IMR-90 (cell line): ENCODE results near the gene SLC47A2. TPM values are rescaled to one million over a fixed set of nuclear protein-coding genes. Genes with fewer than 3 reads are reported as not detected.

Source experiments
- ATAC-seq: fragments of 200-7000 bp; cut with Tn5 transposase; 2 replicates; pipeline ENCODE4 v1.9.1; 2020; ENCODE audit warnings: low read depth, mild to moderate bottlenecking, moderate library complexity
- BruUV-seq: library from RNA; stranded (reverse); fragments of 400-500 nt; replicated peaks from 2 replicates; lab custom pipeline; 2021; lab: Mats Ljungman, UMichigan
- CTCF ChIA-PET: fragments of 300-600 bp; formaldehyde crosslinking; extraction: SDS; loops from one replicate; lab custom pipeline; 2021; ENCODE audit warnings: antibody characterized with exemption; lab: Yijun Ruan, JAX
- POLR2A ChIA-PET: fragments of 300-600 bp; sonication (Branson Sonifier 250); formaldehyde crosslinking; loops from one replicate; lab custom pipeline; 2022; ENCODE audit warnings: antibody characterized with exemption; ENCODE audit not compliant: unreplicated experiment; lab: Charles Lee
- DNase-seq: peaks from one replicate; pipeline ENCODE4 v3.0.0; 2013
- H2AFZ ChIP-seq: replicated peaks from 2 replicates; pipeline ENCODE3; 2013; ENCODE audit warnings: low read length, mild to moderate bottlenecking; ENCODE audit not compliant: poor library complexity
- H2AK5ac ChIP-seq: 2 replicates; pipeline ENCODE4 v1.6.1; 2013; ENCODE audit warnings: low read depth, low read length, inconsistent platforms
- H2AK9ac ChIP-seq: replicated peaks from 2 replicates; pipeline ENCODE3; 2013; ENCODE audit warnings: mild to moderate bottlenecking, low read depth, low read length, moderate library complexity; ENCODE audit not compliant: poor library complexity
- H2BK120ac ChIP-seq: 2 replicates; pipeline ENCODE4 v1.6.1; 2013; ENCODE audit warnings: low read depth, low read length, inconsistent platforms
- H2BK15ac ChIP-seq: 3 replicates; pipeline ENCODE4 v1.6.1; 2013; ENCODE audit warnings: low read depth, low read length, inconsistent platforms
- H2BK20ac ChIP-seq: 2 replicates; pipeline ENCODE4 v1.6.1; 2013; ENCODE audit warnings: low read depth, mild to moderate bottlenecking, inconsistent platforms, low read length, moderate library complexity
- H2BK5ac ChIP-seq: 2 replicates; pipeline ENCODE4 v1.6.1; 2013; ENCODE audit warnings: mild to moderate bottlenecking, low read depth, low read length, inconsistent platforms; ENCODE audit not compliant: poor library complexity, severe bottlenecking
- H3K14ac ChIP-seq: replicated peaks from 2 replicates; pipeline ENCODE4 v1.6.1; 2013; ENCODE audit warnings: low read depth, low read length, inconsistent platforms
- H3K18ac ChIP-seq: 2 replicates; pipeline ENCODE4 v1.6.1; 2013; ENCODE audit warnings: low read depth, low read length, control low read depth
- H3K23ac ChIP-seq: 2 replicates; pipeline ENCODE4 v1.6.1; 2013; ENCODE audit warnings: low read depth, low read length, inconsistent platforms
- H3K27ac ChIP-seq: 2 replicates; pipeline ENCODE4 v1.5.1; 2013; ENCODE audit warnings: mild to moderate bottlenecking, control low read depth, low read length; ENCODE audit not compliant: insufficient read depth
- H3K27me3 ChIP-seq: 2 replicates; pipeline ENCODE4 v1.6.1; 2013; ENCODE audit warnings: low read length; ENCODE audit not compliant: control insufficient read depth, insufficient read depth
- H3K36me3 ChIP-seq: 2 replicates; pipeline ENCODE4 v1.6.1; 2013; ENCODE audit warnings: low read length, mixed read lengths; ENCODE audit not compliant: control insufficient read depth, insufficient read depth
- H3K4ac ChIP-seq: 2 replicates; pipeline ENCODE4 v1.6.1; 2013; ENCODE audit warnings: low read depth, low read length, inconsistent platforms
- H3K4me1 ChIP-seq: 2 replicates; pipeline ENCODE4 v1.6.1; 2013; ENCODE audit warnings: low read length, mixed read lengths; ENCODE audit not compliant: control insufficient read depth, insufficient read depth
- H3K4me2 ChIP-seq: 2 replicates; pipeline ENCODE4 v1.6.1; 2013; ENCODE audit warnings: low read depth, mild to moderate bottlenecking, control low read depth, low read length, moderate library complexity
- H3K4me3 ChIP-seq: 2 replicates; pipeline ENCODE4 v1.5.1; 2013; ENCODE audit warnings: low read depth, mild to moderate bottlenecking, control low read depth, low read length, moderate library complexity; ENCODE audit not compliant: insufficient read depth
- H3K56ac ChIP-seq: 2 replicates; pipeline ENCODE4 v1.6.1; 2013; ENCODE audit warnings: low read length, inconsistent platforms; ENCODE audit not compliant: insufficient read depth; ENCODE audit errors: extremely low read depth
- H3K79me1 ChIP-seq, 2 experiments: 2 replicates each; pipeline ENCODE4 v1.6.1; 2013; ENCODE audit warnings: low read length in 2 of 2, inconsistent platforms in 1 of 2, low read depth in 1 of 2
- H3K9ac ChIP-seq: 2 replicates; pipeline ENCODE4 v1.6.1; 2013; ENCODE audit warnings: low read depth, low read length, control low read depth
- H3K9me1 ChIP-seq: 2 replicates; pipeline ENCODE4 v1.6.1; 2013; ENCODE audit warnings: low read length, inconsistent platforms; ENCODE audit not compliant: insufficient read depth
- H3K9me3 ChIP-seq: 2 replicates; pipeline ENCODE4 v1.6.1; 2013; ENCODE audit warnings: low read length; ENCODE audit not compliant: control insufficient read depth, insufficient read depth
- H4K20me1 ChIP-seq: 2 replicates; pipeline ENCODE4 v1.6.1; 2013; ENCODE audit warnings: low read length, inconsistent platforms; ENCODE audit not compliant: insufficient read depth
- H4K5ac ChIP-seq: 2 replicates; pipeline ENCODE4 v1.6.1; 2013; ENCODE audit warnings: mild to moderate bottlenecking, low read depth, low read length, control low read depth
- H4K8ac ChIP-seq, 2 experiments: 2 replicates each; pipeline ENCODE4 v1.6.1; 2013; ENCODE audit warnings: low read depth in 2 of 2, low read length in 2 of 2, control low read depth in 1 of 2, inconsistent platforms in 1 of 2
- H4K91ac ChIP-seq: 2 replicates; pipeline ENCODE4 v1.6.1; 2013; ENCODE audit warnings: low read depth, low read length, inconsistent platforms; ENCODE audit not compliant: insufficient read depth
- CHD1 ChIP-seq: IDR thresholded peaks from 2 replicates; pipeline ENCODE4 v1.6.1; 2012; ENCODE audit warnings: low read depth, low read length, improper control_type of control experiment
- FOS ChIP-seq: fragments of 150-350 bp; IDR thresholded peaks from 2 replicates; pipeline ENCODE4 v1.6.1; 2016; ENCODE audit warnings: low read depth, low read length
- MAFK ChIP-seq: IDR thresholded peaks from 2 replicates; pipeline ENCODE4 v1.6.1; 2012; ENCODE audit warnings: low read depth, low read length, improper control_type of control experiment
- MAZ ChIP-seq: IDR thresholded peaks from 2 replicates; pipeline ENCODE4 v1.6.1; 2012; ENCODE audit warnings: low read depth, mild to moderate bottlenecking, low read length, improper control_type of control experiment, moderate library complexity, borderline replicate concordance
- MXI1 ChIP-seq: IDR thresholded peaks from 2 replicates; pipeline ENCODE4 v1.6.1; 2012; ENCODE audit warnings: low read depth, mild to moderate bottlenecking, low read length, moderate library complexity, borderline replicate concordance
- POLR2A ChIP-seq: IDR thresholded peaks from 2 replicates; pipeline ENCODE4 v1.6.1; 2012; ENCODE audit warnings: mild to moderate bottlenecking, low read depth, low read length
- RCOR1 ChIP-seq: IDR thresholded peaks from 2 replicates; pipeline ENCODE4 v1.6.1; 2012; ENCODE audit warnings: mild to moderate bottlenecking, low read length, improper control_type of control experiment; ENCODE audit not compliant: insufficient replicate concordance
- RFX5 ChIP-seq: IDR thresholded peaks from 2 replicates; pipeline ENCODE4 v1.8.0; 2012; ENCODE audit warnings: low read depth, mild to moderate bottlenecking, low read length, moderate library complexity
- USF2 ChIP-seq: fragments of 150-350 bp; IDR thresholded peaks from 2 replicates; pipeline ENCODE4 v1.6.1; 2017; ENCODE audit warnings: mild to moderate bottlenecking, antibody characterized with exemption, low read length, low read depth
- whole genome bisulfite sequencing, 2 experiments: methylation state at CpG; one replicate each; pipeline versions ENCODE4 v1.1.5 to v1.1.7; 2013; ENCODE audit warnings: missing lambda C conversion rate in 2 of 2; ENCODE audit not compliant: insufficient read length in 1 of 2; ENCODE audit errors: extremely low coverage in 2 of 2; 5-methylcytosine and 5-hydroxymethylcytosine counted together
- dilution Hi-C: fragments of 300-500 bp; cut with HindIII; formaldehyde crosslinking; loops from one replicate; pipeline ENCODE4 v1.14.3; 2018; ENCODE audit warnings: low sequenced_read_pairs; ENCODE audit not compliant: unreplicated experiment
- in situ Hi-C: fragments of 300-500 bp; cut with MboI; formaldehyde crosslinking; loops from 3 replicates; pipeline ENCODE4 v1.14.3; 2019; ENCODE audit warnings: low sequenced_read_pairs, inconsistent platforms, mixed read lengths
- intact Hi-C: fragments of 100-400 bp; cut with micrococcal nuclease; formaldehyde crosslinking; loops from 2 replicates; pipeline ENCODE4 v1.10.0; 2022
- polyA plus RNA-seq, 3 experiments: library from polyadenylated mRNA; depleted of rRNA; stranded (reverse); fragments of >200 nt; gene quantifications; 2 replicates each; pipeline ENCODE4 v1.2.3, GENCODE V29; 2012; ENCODE audit warnings: low replicate concordance in 1 of 3
- total RNA-seq: library from RNA; depleted of rRNA; stranded (reverse); fragments of >200 nt; gene quantifications from 2 replicates; pipeline ENCODE4 v1.2.3, GENCODE V29; 2012

The SLC47A2 gene
- total and polyA plus RNA-seq, 2 of the 4 experiments (the other 2 are of a cell fraction): not detected

GRCh38 chr17:19656336-19656735, 60.0 kb downstream of the SLC47A2 start:
- POLR2A ChIA-PET: no interaction called here
- CTCF ChIA-PET: no interaction called here
- Histone ChIP-seq H4K20me1 (peaks cover 3% of the 10 kb centered on the region; the same call in 1 of the 2 replicates), H3K56ac (no peak overlapping the region), H2BK20ac (no peak overlapping the region), H2AK5ac (no peak overlapping the region), H3K9ac (no peak overlapping the region), H3K4me3 (no peak overlapping the region), H4K91ac (no peak overlapping the region), H2BK120ac (no peak overlapping the region), H4K5ac (no peak overlapping the region), H3K14ac (no peak overlapping the region), H3K23ac (no peak overlapping the region), H3K36me3 (no peaks in the 10 kb centered on the region; the same call in 1 of the 2 replicates), H3K4ac (no peak overlapping the region), H3K79me1 (no peaks in the 10 kb centered on the region), H2AFZ (no peak overlapping the region), H4K8ac (no peak overlapping the region), H3K27ac (no peak overlapping the region), H3K4me2 (no peak overlapping the region), H3K9me3 (peaks cover 2% of the 10 kb centered on the region; the same call in 1 of the 2 replicates), H3K9me1 (no peaks in the 10 kb centered on the region), H3K4me1 (no peaks in the 10 kb centered on the region), H3K27me3 (peaks cover 9% of the 10 kb centered on the region), H3K18ac (no peak overlapping the region), H2BK5ac (no peak overlapping the region), H2AK9ac (no peak overlapping the region), H2BK15ac (no peak overlapping the region)
- dilution Hi-C loops (no loop called here), in situ Hi-C loops (no loop called here), intact Hi-C loops (no loop called here)
- TF ChIP-seq FOS (no peak), MAZ (no peak), POLR2A (no peak), MAFK (no peak), MXI1 (no peak), RCOR1 (no peak), CHD1 (no peak), USF2 (no peak), RFX5 (no peak)
- 100% methylated on average over 1 of the region's 4 CpGs; no CpG with 5 or more reads in 1 of the 2 experiments for WGBS, 2 experiments
- DNase-seq (no peak), ATAC-seq (no peak)
- BruUV-seq: no TSS peak
